ENCODE results near the gene SLC36A4.

Gene SLC36A4

GRCh38 chr11:93133488-93134109, 64.2 kb downstream of the SLC36A4 start:
- TF ChIP-seq, protein P1, sequence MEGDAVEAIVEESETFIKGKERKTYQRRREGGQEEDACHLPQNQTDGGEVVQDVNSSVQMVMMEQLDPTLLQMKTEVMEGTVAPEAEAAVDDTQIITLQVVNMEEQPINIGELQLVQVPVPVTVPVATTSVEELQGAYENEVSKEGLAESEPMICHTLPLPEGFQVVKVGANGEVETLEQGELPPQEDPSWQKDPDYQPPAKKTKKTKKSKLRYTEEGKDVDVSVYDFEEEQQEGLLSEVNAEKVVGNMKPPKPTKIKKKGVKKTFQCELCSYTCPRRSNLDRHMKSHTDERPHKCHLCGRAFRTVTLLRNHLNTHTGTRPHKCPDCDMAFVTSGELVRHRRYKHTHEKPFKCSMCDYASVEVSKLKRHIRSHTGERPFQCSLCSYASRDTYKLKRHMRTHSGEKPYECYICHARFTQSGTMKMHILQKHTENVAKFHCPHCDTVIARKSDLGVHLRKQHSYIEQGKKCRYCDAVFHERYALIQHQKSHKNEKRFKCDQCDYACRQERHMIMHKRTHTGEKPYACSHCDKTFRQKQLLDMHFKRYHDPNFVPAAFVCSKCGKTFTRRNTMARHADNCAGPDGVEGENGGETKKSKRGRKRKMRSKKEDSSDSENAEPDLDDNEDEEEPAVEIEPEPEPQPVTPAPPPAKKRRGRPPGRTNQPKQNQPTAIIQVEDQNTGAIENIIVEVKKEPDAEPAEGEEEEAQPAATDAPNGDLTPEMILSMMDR (IDR thresholded peaks at IDR 0.05; ENCODE audit: low read depth, low read length): no peak
- no peak overlapping the region for H3K4me3 ChIP-seq (replicated peaks in 1 of 2; ENCODE audit: low read depth in 2 of 2, low read length in 2 of 2)
- DNase-seq (ENCODE audit: low read depth in 2 of 2): peak; percentile 48 to 74

GRCh38 chr11:93132836-93133235, 65.0 kb downstream of the SLC36A4 start:
- no peak overlapping the region for H3K4me3 ChIP-seq (replicated peaks in 1 of 2; ENCODE audit: low read depth in 2 of 2, low read length in 2 of 2)
- TF ChIP-seq, protein P1 (IDR thresholded peaks at IDR 0.05; ENCODE audit: low read depth, low read length): no peak
- DNase-seq (ENCODE audit: low read depth in 2 of 2): no peak

GRCh38 chr11:93131709-93132108, 66.1 kb downstream of the SLC36A4 start:
- peak in 1 of 2 donors; percentile 5 for DNase-seq (ENCODE audit: low read depth in 2 of 2)
- TF ChIP-seq, protein P1 (IDR thresholded peaks at IDR 0.05; ENCODE audit: low read depth, low read length): no peak
- no peak overlapping the region for H3K4me3 ChIP-seq (replicated peaks in 1 of 2; ENCODE audit: low read depth in 2 of 2, low read length in 2 of 2)

DNA sequence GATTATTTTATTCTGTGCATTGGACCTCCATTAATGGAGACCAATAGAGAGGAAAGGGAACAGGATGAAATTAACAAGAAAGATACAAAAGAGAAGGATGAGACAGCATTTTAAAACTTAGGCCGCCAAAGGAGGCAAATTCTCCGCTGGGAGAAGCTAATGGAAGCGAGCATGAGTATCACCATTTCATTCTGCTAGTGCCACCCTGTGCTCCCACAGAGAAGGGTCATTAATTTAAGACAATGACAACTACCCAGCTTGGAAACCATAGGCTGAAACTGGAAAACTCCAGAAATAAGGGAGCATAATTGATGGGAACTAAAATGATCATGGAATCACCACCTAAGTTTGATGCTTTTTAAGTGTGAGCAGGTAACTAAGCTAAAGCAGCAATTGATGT, 69.2 kb downstream of the SLC36A4 start:
- TF ChIP-seq, protein P1 (IDR thresholded peaks at IDR 0.05; ENCODE audit: low read depth, low read length): no peak
- DNase-seq (ENCODE audit: low read depth in 2 of 2): no peak
- H3K4me3 ChIP-seq (replicated peaks in 1 of 2; ENCODE audit: low read depth in 2 of 2, low read length in 2 of 2): no peak overlapping the region

DNA sequence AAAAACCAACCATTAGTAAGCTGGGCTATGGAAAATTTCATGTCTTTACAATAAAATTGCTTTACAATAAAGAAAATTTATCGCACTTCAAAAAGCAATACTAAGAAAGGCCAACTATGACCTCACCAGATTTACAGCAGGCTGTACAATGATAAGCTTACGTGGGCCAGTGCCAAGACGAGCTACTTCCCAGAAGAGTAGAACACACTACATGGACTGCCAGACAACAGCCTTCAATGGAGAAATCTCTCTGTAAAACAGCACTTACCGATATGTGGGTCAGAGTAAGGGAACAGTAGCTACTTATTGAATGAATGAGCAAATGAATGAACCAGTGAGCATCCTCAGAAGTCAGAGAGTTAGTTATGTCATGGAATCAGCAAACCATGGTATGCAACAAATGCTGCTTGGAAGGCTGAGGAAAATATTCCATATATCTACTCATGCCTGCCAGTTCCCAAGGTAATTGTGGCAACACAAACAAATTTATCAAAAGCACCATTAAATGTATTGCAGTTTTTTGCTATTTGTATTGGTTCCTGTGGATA, 74.4 kb downstream of the SLC36A4 start:
- TF ChIP-seq, protein P1 (IDR thresholded peaks at IDR 0.05; ENCODE audit: low read depth, low read length): no peak
- no peak overlapping the region for H3K4me3 ChIP-seq (replicated peaks in 1 of 2; ENCODE audit: low read depth in 2 of 2, low read length in 2 of 2)
- peak; percentile 22 to 77 for DNase-seq (ENCODE audit: low read depth in 2 of 2)

DNA sequence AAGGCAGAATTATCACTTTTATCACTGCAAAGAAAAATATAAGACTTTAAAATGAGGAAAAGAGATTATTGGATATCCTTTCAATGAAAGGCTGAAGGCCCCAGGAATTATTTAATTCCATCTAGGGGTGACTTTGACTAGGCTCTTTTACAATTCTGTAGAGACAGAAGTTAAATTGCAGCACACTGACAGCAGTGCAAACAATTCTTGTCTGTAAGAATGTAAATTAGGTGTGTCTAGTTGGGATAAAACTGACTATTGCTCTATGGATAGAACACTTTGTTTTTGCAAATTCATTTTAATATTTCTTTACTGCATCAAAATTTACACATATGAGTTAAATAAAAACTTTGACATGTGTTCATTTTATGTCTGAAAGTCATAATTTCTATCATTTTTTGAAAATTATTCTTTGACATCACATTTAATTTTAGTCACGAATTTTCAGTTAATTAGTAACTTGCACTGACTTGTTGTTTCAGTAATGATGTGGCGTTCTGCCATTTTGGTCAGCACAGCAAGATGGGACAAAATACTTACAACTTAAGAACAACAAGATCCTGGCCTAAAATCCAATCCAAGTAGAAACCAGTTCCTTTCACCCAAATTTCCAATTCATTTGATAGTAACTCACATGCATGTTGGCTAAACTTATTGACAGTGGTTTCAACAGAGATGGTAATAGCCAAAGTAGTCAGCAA, 75.1 kb downstream of the SLC36A4 start:
- DNase-seq (ENCODE audit: low read depth in 2 of 2): no peak
- TF ChIP-seq, protein P1 (IDR thresholded peaks at IDR 0.05; ENCODE audit: low read depth, low read length): no peak
- H3K4me3 ChIP-seq (replicated peaks in 1 of 2; ENCODE audit: low read depth in 2 of 2, low read length in 2 of 2): no peak overlapping the region

Measured in cardiac fibroblast (primary cell).